ENCODE measurements around the gene ARHGEF11.

The ARHGEF11 gene

DNA sequence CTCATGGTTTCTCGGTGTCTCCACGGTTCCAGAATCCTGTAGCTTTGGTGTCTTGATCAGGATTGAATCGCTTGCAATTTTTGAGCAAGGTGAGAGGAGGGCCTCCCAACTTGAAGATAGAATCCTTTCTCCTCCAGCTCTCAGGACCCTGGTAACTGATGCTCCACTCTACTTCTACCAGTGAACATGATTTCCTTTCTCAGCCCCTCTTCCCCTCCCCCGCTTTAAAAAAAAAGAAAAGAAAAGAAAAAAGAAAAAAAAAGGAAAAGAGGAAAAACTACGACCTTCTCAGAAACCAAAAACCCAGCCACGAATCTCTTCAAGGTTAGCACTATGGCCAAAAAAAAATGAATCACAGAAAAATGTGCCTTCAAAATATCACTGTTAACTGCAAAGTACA, 1.2 kb downstream of the ARHGEF11 start:
- DNase-seq, result no peak

DNA sequence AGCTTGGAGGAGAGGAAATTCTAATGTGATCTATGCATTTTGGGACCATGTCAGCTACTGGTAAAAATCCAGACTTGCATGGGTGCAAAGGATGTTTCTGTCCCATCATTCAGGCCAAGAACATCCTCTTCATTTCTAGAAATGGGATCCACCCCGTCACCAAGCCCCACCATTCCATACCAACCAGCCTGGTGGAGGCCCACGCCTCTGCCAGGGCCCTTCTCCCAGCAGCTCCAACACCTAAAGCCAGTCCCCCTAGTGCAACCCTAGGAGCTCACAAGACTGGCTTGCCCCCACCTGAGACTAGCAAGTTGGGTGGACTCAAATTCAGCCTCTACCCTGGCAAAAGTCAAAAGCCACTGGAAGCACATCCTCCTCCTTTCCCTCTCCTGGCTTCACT, 1.9 kb downstream of the ARHGEF11 start:
- no peak for DNase-seq

DNA sequence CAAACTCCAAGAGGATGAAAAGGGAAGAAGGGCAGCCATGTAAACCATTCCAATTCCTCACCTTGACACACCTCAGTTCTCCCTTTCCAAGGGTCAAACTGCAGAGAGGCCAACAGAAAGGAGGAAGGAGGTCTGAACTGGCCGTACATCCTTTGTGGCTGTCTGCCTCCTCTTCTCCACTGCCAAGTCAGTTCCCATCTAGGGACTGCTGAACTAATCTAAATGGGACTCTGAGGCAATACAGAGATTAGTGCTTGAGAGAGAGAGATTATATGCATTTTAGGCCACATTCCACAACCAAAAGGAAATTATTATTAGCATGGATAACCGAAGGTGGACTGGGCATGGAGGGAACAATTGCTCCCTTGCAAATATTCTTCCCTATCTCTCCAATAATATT, 2.7 kb downstream of the ARHGEF11 start:
- no peak for DNase-seq

DNA sequence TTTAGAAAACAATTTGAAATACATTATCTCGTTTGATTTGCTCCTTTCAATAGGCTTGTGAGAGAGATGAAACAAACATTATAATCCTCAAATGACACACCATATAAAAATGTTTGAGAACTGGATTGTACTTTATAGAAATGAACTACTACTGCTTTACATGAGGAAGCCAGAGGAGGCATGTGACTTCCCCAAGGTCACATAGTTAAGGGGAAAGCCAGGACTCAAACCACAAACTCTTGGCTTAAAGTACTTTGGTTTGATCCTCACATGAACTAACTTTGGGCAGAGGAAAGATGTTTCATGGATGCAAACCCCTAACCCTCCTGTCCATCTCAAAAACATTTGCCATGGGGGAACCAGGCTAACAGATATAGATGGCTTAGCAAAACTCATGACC, 4.7 kb downstream of the ARHGEF11 start:
- DNase-seq, result no peak

DNA sequence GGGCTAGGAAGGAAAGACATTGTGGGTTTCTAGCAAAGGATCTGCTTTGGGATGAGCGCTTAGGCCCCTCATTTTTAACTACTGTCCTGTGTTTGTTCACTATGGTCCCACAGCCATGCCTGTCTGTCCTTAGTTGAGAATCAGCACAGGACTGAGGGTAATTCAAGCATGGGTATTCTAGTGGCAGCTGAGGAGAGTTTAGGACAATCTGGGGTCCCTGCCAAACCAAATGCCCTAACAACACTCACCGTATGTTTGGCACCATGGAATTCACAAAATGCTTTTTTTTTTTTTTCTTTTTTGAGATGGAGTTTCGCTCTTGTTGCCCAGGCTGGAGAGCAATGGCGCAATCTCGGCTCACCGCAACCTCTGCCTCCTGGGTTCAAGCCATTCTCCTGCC, 10.4 kb downstream of the ARHGEF11 start:
- DNase-seq, result no peak

DNA sequence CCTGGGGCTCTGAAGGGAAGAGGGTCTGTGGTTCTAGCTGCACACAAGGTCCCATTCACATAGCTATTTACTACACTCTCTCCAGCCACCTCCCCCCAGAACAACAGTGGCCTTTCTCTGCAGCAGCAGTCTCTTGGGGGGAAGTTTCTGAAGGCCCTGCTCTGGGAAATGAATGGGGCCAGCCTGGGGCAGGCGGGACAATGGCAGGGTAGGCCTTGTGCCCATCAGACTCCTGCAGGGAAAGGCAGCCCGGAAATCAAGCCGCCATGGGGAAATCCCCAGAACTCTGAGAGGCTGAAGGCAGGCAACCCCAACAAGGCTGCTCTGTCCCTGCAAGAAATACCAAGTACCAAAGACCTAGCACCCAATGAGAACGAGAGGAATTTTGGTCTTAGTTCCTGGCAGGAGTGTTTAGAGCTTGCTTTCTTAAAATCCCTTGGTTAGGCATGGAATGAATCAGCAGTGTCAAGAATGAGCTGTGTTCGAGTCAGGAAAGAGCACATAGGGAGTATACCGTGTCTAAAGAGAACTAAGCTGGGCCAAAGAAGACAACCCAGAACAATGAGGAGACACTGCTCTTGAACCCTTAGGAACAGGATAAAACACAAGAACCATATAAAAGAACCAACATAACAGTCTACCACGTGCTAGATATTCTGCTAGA, 11.3 kb downstream of the ARHGEF11 start:
- DNase-seq, result no peak

DNA sequence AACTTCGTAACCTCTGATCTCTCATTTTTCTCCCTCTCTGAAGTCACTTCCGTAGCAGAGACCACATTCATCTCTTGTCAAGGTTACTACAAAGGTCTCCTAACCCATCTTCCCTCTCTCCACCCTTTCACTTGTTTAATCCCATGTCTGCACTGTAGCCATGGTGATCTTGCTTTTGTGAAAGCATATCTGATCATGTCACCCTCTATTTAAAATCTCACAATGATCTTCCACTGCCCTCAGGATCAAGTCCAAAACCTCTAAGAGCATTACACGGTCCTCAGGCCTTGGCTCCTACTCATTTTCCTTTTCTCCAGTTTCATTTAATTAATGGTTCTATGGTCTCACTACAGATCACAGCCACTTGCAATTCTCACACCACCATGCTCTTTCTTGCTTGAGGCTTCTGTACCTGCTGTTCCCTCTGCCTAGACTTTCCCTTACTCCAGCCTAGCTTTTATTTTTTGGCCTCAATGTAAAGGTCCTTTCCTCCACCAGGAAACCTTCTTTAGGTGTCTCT, 12.1 kb downstream of the ARHGEF11 start:
- DNase-seq, result no peak

DNA sequence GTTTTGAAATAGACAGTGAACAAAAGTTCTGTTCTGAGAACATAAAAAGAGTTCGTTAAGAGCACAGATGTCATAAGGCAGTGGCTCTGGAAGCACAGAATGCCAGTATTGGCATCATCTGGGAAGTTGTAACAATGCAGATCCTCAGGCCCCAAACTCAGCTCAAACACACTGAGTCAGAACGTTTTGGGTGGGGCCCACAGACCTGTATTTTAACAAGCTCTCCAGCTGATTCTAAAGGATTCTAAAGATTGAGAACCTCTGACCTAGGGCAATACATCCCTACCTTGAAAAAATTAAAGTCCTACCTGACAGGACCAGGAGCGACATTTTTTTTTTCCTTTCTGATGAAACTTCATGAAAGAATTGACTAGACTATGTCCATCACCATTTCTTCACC, 13.2 kb downstream of the ARHGEF11 start:
- no peak for DNase-seq

DNA sequence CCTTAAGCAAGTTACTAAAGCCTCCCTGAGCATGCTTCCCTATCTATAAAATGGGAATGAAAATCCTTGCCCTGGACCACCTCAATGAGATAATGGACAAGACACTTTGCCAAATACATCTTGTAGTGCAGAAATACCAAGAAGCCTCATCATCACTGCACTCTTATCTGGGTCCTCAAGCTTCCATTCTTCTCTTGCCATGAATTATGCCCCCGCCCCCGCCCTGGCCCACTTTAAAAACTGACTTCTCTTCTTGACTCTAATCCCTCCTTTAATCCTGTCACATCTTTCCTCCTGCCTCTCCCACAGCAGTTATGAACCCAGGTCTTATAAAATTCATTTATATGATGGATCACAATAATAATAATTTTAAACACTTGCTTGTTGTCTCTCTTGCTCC, 14.8 kb downstream of the ARHGEF11 start:
- DNase-seq, result no peak

DNA sequence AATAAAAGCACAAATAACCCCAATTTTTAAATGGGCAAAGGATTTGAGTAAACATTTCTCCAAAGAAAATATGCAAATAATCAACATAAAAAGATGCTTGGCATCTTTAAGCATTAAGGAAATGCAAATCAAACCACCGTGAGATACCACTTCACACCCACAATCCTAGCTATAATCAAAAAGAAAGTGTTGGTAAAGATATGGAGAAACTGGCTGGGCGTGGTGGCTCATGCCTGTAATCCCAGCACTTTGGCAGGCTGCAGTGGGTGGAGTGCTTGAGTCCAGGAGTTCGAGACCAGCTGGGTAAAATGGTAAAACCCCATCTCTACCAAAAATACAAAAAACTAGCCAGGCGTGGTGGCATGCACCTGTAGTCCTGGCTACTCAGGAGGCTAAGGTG, 16.9 kb downstream of the ARHGEF11 start:
- DNase-seq, result no peak

DNA sequence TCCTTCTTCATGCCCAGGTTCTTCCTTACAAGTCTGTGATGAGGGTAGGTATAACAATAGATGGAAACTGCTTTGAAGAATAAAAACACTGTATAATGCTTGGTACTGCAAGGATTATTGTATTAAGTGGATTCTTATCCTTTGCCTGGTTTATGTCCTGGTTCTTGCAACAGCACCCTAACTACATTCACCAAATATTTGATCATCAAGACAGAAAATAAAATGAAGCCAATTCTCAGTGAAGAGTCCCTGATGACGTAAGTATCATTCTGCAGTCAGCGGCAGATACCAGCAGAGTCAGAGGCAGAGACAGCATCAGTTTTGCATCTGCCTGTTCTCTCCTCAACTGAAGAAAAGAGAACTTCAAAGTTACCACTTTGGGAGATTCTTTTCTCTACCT, 19.7 kb downstream of the ARHGEF11 start:
- DNase-seq, result no peak

DNA sequence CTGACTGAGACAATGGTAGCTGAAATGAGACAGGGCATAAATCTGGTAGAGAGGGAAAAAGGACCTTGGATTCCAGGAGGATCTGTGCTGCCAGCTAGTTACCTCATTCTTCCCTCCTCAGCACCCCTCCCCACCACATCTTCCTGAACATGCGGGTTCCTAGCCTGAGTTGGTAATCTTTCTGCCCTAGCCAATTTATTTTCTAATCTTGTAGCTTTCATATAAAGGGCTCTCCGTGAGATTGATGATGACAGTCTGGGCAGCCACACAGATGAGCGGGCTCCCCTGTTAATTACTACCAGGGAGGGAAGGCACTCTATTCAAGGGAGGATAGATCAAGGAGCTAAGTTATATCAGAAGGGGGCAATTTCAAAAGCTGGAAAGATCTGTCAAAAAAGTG, 20.2 kb downstream of the ARHGEF11 start:
- DNase-seq, result no peak

DNA sequence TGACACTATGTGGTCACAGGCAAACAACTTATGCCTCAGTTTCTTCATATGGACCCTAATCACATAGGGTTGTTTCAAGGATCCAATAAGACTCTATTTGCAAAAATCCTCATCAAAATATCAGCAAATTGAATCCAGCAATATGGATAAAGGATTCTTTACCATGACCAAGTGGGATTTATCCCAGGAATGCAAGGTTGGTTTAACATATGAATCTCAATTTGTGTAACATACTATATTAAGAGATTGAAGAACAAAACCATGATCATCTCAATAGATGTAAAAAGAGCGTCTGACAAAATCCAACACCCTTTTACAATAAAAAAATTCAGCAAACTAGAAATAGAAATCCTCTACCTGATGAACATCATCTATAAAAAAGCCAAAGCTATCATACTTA, 23.9 kb downstream of the ARHGEF11 start:
- DNase-seq, result no peak

DNA sequence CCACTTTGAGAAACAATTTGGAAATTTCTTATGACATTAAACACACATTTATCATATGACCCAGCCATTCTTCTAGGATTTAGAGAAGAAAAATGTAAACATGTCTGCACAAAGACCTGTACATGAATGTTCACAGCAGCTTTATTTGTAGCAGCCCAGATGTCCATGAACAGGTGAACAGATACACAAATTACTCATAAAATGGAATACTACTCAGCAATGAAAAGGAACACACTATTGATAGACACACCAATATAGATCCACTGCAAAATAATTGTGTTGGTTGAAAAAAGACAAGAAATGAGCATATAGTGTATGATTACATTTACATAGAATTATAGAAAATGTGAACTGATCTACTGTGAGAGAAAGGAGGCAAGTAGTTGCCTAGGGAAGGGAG, 26.1 kb downstream of the ARHGEF11 start:
- DNase-seq, result no peak

DNA sequence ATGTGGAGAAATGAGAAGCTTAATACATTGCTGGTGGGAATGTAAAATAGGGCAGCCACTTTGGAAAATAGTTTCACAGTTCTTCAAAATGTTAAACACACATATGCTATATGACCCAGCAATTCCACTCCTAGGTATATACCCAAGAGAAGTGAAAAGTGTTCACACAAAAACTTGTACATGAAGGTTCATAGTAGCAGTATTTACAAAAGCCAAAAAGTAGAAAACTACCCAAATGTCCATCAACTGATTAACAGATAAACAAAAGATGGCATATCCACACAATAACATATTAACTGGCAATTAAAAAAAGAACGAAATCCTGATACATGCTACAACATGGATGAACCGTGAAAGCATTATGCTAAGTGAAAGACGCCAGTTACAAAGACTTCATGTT, 33.7 kb downstream of the ARHGEF11 start:
- no peak for DNase-seq

DNA sequence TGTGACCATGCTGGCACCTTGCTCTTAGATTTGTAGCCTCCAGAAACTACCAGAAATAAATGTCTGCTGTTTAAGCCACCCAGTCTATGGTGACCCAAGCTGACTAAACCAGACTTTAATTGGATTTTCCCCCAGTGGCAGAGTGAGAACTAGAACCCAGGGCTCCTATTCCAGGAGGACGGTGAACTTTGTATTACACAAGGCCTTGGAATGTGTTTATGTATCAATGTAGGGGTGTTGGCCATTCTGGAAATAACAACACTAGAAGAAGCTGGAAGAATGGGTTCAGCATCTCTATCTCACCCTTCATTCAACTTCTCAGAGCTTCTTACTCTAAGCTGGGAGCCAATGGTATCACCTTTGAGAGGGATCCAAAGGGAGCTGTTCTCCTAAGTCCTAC, 37.0 kb downstream of the ARHGEF11 start:
- no peak for DNase-seq

DNA sequence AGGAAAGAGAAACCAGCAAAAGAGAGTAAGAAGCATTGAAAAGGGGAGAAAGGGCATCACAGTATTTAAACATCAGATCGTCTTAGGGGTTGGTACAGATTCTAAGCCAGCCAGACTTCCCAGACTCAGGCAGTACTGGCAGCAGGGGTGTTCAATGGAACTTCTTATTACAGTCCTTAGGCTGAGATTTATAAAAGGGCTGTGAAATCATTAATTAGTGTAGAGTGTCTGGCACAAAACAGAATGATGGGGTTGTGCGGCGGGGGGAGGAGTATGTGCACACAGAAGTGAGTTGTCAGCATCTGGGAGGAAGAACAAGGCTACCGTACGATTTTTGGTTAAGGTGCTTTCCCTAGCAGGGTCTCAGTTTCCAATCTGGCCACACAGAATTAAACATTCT, 38.2 kb downstream of the ARHGEF11 start:
- no peak for DNase-seq

DNA sequence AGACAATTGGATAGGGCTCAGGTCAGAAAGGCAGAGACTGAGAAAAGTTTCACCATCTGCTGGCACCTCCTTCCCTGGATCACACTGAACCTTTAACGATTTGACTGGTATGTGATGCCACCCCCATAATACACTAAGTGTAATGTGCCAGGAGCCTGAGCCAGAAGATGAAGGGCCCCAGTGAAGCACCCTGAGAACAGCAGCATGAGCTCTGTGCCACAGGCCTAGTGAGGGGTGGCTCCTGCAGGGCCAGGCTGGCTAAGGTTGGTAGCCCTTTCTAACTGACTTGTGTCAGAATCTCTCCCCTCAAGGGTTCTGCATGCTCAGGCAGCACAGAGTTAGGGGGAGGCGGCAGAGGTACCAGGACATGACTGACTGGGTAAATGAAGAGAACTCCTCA, 38.9 kb downstream of the ARHGEF11 start:
- DNase-seq, result no peak

DNA sequence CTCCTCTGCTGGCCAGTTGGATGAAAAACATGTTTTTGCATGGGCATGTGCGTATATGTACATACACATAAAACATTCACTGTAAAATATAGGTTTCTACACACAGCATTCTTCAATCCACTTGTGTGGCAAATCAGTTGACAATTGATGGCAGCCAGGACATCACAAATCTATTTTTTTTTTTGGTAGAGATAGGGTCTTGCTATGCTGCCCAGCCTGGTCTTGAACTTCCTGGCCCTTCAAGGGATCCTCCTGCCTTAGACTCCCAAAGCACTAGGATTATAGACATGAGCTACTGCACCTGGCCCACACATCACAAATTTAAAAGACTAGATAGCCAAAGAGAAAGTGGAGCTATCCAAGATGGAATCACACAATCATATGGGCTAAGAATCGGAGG, 39.6 kb downstream of the ARHGEF11 start:
- DNase-seq, result no peak

DNA sequence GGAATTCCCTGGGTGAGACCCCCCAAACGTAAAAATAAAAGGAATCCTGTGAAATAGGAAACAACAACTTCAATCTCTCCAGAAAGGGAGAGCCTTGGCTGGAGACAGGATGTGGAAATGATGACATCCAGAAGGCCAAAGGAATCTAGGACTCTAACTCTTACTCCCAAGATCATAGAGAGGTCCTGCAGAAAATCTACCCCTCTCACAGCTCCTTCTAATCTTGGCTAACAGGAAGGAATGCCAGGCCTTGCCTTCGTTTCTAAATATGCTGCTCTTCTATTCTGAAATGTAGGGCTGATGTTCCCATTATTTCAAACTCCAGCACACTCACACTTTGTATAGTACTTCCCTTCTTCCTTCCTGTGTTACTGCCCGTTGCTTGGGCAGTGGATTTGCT, 40.7 kb downstream of the ARHGEF11 start:
- no peak for DNase-seq

DNA sequence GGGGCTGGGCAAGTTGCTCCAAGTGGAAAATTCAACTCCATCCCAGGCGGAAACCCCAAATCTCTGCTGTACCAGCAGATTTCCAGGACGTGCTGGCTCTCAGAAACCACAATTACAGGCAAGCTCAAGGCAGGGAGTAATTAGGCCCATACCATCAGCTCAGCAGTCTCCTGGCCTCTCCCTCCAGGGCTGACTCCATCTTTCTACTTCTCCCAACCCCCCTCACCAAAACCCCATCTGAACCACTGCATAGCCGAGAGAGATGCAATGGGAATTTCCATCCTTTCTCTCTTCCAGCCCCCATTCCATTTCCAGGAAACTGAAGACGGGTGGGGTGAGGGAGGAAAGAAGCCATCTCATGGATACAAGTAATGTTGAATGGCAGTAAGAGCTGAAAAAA, 41.2 kb downstream of the ARHGEF11 start:
- DNase-seq, result no peak

DNA sequence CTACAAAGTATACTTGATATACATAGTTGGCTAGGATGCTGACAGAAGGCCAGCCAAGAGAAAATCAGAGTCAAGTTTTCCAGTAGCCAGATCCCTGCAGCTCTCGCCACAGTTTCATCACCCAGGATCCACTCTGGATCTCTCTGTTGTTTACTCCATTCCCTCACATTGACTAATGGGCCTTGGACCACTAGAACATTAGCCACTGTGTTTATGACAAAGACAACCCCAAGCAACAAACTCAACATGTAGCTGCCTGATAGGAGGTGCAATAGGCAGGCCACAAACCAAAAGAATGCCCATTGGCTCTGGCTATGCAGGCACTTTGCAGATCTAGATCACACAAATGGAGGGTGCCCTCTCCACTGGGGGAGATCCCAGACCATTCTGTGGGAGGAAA, 44.2 kb downstream of the ARHGEF11 start:
- DNase-seq, result no peak

DNA sequence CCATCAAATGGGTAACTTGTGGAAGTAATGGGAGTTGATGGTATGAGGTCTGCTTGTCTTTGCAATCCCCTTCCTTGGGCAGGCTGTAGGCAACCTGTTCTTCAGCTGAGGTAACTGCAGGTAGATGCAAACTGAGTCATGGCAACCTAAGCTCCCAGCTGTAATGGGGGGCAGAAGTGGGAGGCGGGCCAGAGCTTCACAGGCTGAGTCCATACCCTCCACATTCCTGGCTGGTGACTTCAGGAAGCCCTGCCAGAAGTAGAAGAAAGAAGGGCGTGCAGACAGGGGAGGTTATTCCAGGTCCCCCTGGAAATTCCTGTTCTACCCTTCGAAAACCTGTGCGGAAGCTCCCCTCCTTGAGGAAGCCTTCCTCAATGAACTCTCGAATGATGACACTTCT, 44.9 kb downstream of the ARHGEF11 start:
- DNase-seq, result no peak

DNA sequence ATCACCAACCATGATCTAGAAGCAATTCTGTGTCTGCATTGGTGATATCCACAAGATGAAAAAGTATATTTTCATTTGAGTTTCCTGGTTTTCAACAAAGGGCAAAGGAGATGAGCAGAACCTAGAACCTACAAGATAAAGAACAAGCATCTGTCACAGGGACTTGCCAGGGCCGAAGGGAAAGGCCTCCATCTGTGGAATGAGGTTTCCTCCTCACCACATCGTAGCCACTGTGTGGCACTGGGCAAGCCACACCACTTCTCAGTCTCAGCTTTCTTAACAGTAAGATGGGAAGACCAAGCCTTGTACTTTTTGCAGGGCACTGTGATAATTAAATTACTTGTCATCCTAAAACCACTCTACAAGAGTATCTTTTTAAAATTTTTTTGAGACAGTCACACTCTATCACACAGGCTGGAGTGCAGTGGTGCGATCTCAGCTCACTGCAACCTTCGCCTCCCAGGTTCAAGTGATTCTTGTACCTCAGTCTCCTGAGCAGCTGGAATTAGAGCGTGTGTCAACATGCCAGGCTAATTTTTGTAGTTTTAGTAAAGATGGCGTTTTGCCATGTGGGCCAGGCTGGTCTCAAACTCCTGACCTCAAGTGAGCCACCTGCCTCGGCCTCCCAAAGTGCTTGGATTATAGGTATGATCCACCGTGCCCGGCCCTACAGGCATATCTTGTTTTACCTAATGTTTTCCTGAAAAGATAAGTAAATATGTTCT, 45.8 kb downstream of the ARHGEF11 start:
- no peak for DNase-seq
